HEK293 (cell line): ENCODE data around the gene MAP4K5.

Experiments used
- CTCF ChIA-PET: fragments of 350-600 bp; formaldehyde crosslinking; extraction: SDS; loops from one replicate; lab custom pipeline; 2021; ENCODE audit warnings: antibody characterized with exemption; lab: Yijun Ruan, JAX
- POLR2A ChIA-PET: fragments of 300-600 bp; formaldehyde crosslinking; extraction: SDS; loops from one replicate; lab custom pipeline; 2020; ENCODE audit warnings: antibody characterized with exemption, inconsistent platforms; lab: Yijun Ruan, JAX
- H3K27ac ChIP-seq: fragments of 200-500 bp; sonication (Bioruptor generic); 2 replicates; pipeline ENCODE4 v1.5.1; 2014; ENCODE audit warnings: low read depth, low read length, control low read depth, inconsistent platforms; ENCODE audit errors: extremely low read depth
- H3K36me3 ChIP-seq, 2 experiments: fragments of 200-500 bp in 1 of 2; sonication (Bioruptor generic) in 1 of 2; 1 replicate in 1 of 2; 2 replicates in 1 of 2; pipeline ENCODE4 v1.5.1; 2014 to 2017; ENCODE audit warnings: inconsistent platforms in 2 of 2, low read length in 2 of 2; ENCODE audit not compliant: control insufficient read depth in 2 of 2, insufficient read depth in 1 of 2
- H3K4me1 ChIP-seq: fragments of 200-500 bp; sonication (Bioruptor generic); 2 replicates; pipeline ENCODE4 v1.5.1; 2014; ENCODE audit warnings: mild to moderate bottlenecking, low read length, inconsistent platforms; ENCODE audit not compliant: control insufficient read depth, insufficient read depth
- H3K4me3 ChIP-seq: 2 replicates; pipeline ENCODE4 v1.5.1; 2011; ENCODE audit warnings: low read depth, mild to moderate bottlenecking, control low read depth, low read length, moderate library complexity
- H3K9me3 ChIP-seq: fragments of 200-500 bp; sonication (Bioruptor generic); 2 replicates; pipeline ENCODE4 v1.5.1; 2014; ENCODE audit warnings: low read depth, low read length, inconsistent platforms; ENCODE audit not compliant: control insufficient read depth, insufficient read depth
- BCL6B ChIP-seq: fragments of 450-650 bp; formaldehyde crosslinking; IDR thresholded peaks from 2 replicates; pipeline ENCODE4 v1.5.1; 2017; ENCODE audit warnings: missing biosample characterization, missing genetic modification characterization
- GLIS1 ChIP-seq: fragments of 450-650 bp; formaldehyde crosslinking; IDR thresholded peaks from 2 replicates; pipeline ENCODE4 v1.5.1; 2016; ENCODE audit warnings: missing biosample characterization, missing genetic modification characterization
- IKZF3 ChIP-seq: fragments of 450-650 bp; IDR thresholded peaks from 2 replicates; pipeline ENCODE4 v1.5.0; 2018; ENCODE audit warnings: missing biosample characterization, mild to moderate bottlenecking, missing genetic modification characterization, moderate library complexity
- KLF16 ChIP-seq: fragments of 450-650 bp; formaldehyde crosslinking; IDR thresholded peaks from 2 replicates; pipeline ENCODE4 v1.5.1; 2017; ENCODE audit warnings: missing biosample characterization, missing genetic modification characterization
- SETDB1 ChIP-seq: IDR thresholded peaks from one replicate; pipeline ENCODE4 v1.6.1; 2017; ENCODE audit warnings: mild to moderate bottlenecking, low read length, moderate library complexity, mixed read lengths; ENCODE audit not compliant: insufficient read length
- TSHZ1 ChIP-seq: fragments of 450-650 bp; formaldehyde crosslinking; IDR thresholded peaks from 2 replicates; pipeline ENCODE4 v1.5.1; 2016; ENCODE audit warnings: missing biosample characterization, missing genetic modification characterization, borderline replicate concordance
- ZBTB10 ChIP-seq: fragments of 450-650 bp; formaldehyde crosslinking; IDR thresholded peaks from 2 replicates; pipeline ENCODE4 v1.5.1; 2016; ENCODE audit warnings: missing biosample characterization, missing genetic modification characterization
- ZBTB21 ChIP-seq: fragments of 450-650 bp; formaldehyde crosslinking; IDR thresholded peaks from 2 replicates; pipeline ENCODE4 v1.5.1; 2017; ENCODE audit warnings: missing biosample characterization, missing genetic modification characterization
- ZIC2 ChIP-seq: fragments of 450-650 bp; formaldehyde crosslinking; IDR thresholded peaks from 2 replicates; pipeline ENCODE4 v1.5.1; 2016; ENCODE audit warnings: missing biosample characterization, missing genetic modification characterization
- ZNF112 ChIP-seq: fragments of 450-650 bp; formaldehyde crosslinking; IDR thresholded peaks from 2 replicates; pipeline ENCODE4 v1.5.0; 2017; ENCODE audit warnings: missing biosample characterization, missing genetic modification characterization
- ZNF146 ChIP-seq: fragments of 450-650 bp; formaldehyde crosslinking; IDR thresholded peaks from 2 replicates; pipeline ENCODE4 v1.5.1; 2016; ENCODE audit warnings: missing biosample characterization, missing genetic modification characterization
- ZNF157 ChIP-seq: fragments of 450-650 bp; formaldehyde crosslinking; IDR thresholded peaks from 2 replicates; pipeline ENCODE4 v1.5.1; 2016; ENCODE audit warnings: missing biosample characterization, missing genetic modification characterization
- ZNF558 ChIP-seq: fragments of 450-650 bp; formaldehyde crosslinking; IDR thresholded peaks from 2 replicates; pipeline ENCODE4 v1.5.1; 2016; ENCODE audit warnings: missing biosample characterization, missing genetic modification characterization
- ZNF600 ChIP-seq: fragments of 450-650 bp; formaldehyde crosslinking; IDR thresholded peaks from 2 replicates; pipeline ENCODE4 v1.5.1; 2016; ENCODE audit warnings: missing biosample characterization, missing genetic modification characterization
- ZNF629 ChIP-seq: fragments of 450-650 bp; formaldehyde crosslinking; IDR thresholded peaks from 2 replicates; pipeline ENCODE4 v1.5.1; 2017; ENCODE audit warnings: missing biosample characterization, missing genetic modification characterization
- ZNF660 ChIP-seq: fragments of 450-650 bp; IDR thresholded peaks from 2 replicates; pipeline ENCODE4 v1.5.1; 2018; ENCODE audit warnings: missing biosample characterization, mild to moderate bottlenecking, missing genetic modification characterization
- ZNF692 ChIP-seq: fragments of 450-650 bp; formaldehyde crosslinking; IDR thresholded peaks from 2 replicates; pipeline ENCODE4 v1.5.1; 2016; ENCODE audit warnings: missing biosample characterization, missing genetic modification characterization
- ZNF792 ChIP-seq: fragments of 450-650 bp; formaldehyde crosslinking; IDR thresholded peaks from 2 replicates; pipeline ENCODE4 v1.5.1; 2016; ENCODE audit warnings: missing biosample characterization, missing genetic modification characterization
- TF ChIP-seq, protein P1 (sequence below): fragments of 450-650 bp; formaldehyde crosslinking; IDR thresholded peaks from 2 replicates; pipeline ENCODE4 v1.5.1; 2016; ENCODE audit warnings: missing biosample characterization, missing genetic modification characterization
- TF ChIP-seq, protein P2 (sequence below): fragments of 450-650 bp; formaldehyde crosslinking; IDR thresholded peaks from 2 replicates; pipeline ENCODE4 v1.5.1; 2017; ENCODE audit warnings: missing biosample characterization, missing genetic modification characterization

Gene MAP4K5

GRCh38 chr14:50425816-50426215, 106.6 kb downstream of the MAP4K5 start:
- H3K36me3 ChIP-seq: peaks cover 16 to 25% of the 10 kb centered on the region in 2 experiments

DNA sequence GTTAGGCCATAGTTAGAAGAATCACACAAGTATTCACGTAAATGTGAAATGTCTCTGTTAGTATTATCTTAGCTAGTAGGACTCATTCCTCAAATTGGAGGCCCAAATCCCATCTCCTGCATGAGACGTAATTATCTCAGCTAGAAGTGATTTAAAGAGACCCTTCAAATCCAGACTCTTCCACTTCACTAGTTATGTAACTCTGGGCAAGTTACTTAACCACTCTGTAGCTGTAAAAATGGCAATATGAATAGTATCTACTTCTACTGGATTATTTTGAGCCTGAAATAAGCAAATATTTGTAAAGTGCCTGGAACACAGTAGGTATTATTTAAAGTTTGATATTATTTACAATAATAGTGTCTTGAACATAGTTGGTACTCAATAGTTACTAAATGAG, 107.3 kb downstream of the MAP4K5 start:
- Histone ChIP-seq H3K4me1 (peaks cover 8% of the 10 kb centered on the region), H3K27ac (no peak overlapping the region), H3K4me3 (no peak overlapping the region), H3K9me3 (no peaks in the 10 kb centered on the region), H3K36me3 (peaks cover 22 to 32% of the 10 kb centered on the region in 2 experiments)
- ChIA-PET POLR2A (no interaction called here), CTCF (interaction anchor here (1.4 kb wide), 1 partner anchor 104 kb away, joined by 3 read pairs; no protein-coding TSS in a partner anchor)
- no peak for TF ChIP-seq SETDB1
- TF ChIP-seq ZNF629 (tag by site-specific recombination): no peak
- TF ChIP-seq KLF16 (tag by site-specific recombination): no peak
- TF ChIP-seq, protein P1, sequence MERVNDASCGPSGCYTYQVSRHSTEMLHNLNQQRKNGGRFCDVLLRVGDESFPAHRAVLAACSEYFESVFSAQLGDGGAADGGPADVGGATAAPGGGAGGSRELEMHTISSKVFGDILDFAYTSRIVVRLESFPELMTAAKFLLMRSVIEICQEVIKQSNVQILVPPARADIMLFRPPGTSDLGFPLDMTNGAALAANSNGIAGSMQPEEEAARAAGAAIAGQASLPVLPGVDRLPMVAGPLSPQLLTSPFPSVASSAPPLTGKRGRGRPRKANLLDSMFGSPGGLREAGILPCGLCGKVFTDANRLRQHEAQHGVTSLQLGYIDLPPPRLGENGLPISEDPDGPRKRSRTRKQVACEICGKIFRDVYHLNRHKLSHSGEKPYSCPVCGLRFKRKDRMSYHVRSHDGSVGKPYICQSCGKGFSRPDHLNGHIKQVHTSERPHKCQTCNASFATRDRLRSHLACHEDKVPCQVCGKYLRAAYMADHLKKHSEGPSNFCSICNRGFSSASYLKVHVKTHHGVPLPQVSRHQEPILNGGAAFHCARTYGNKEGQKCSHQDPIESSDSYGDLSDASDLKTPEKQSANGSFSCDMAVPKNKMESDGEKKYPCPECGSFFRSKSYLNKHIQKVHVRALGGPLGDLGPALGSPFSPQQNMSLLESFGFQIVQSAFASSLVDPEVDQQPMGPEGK (tag by site-specific recombination): no peak
- TF ChIP-seq ZNF112: no peak
- no peak for TF ChIP-seq ZBTB21 (tag by site-specific recombination)
- TF ChIP-seq ZBTB10 (tag by site-specific recombination): no peak
- TF ChIP-seq ZNF692: no peak
- TF ChIP-seq ZNF157 (tag by site-specific recombination): no peak
- TF ChIP-seq ZNF558: no peak

More at GRCh38 chr14:50425816-50426215, 106.6 kb downstream of the MAP4K5 start:
- TF ChIP-seq ZNF558 (peak; percentile 44; the same call in 1 of the 2 replicates), GLIS1 (tag by site-specific recombination) (peak; percentile 49; the same call in 1 of the 2 replicates), TSHZ1 (tag by site-specific recombination) (0 out of 2 replicates have a peak, but pooled peaks have one; percentile 19), BCL6B (tag by site-specific recombination) (no peak), ZNF146 (tag by site-specific recombination) (peak; percentile 55; the same call in 1 of the 2 replicates), IKZF3 (peak; percentile 35; the same call in 1 of the 2 replicates), ZIC2 (tag by site-specific recombination) (no peak), ZNF792 (tag by site-specific recombination) (no peak), ZNF660 (0 out of 2 replicates have a peak, but pooled peaks have one; percentile 54), ZNF600 (peak; percentile 66; the same call in 1 of the 2 replicates)
- TF ChIP-seq, protein P2, sequence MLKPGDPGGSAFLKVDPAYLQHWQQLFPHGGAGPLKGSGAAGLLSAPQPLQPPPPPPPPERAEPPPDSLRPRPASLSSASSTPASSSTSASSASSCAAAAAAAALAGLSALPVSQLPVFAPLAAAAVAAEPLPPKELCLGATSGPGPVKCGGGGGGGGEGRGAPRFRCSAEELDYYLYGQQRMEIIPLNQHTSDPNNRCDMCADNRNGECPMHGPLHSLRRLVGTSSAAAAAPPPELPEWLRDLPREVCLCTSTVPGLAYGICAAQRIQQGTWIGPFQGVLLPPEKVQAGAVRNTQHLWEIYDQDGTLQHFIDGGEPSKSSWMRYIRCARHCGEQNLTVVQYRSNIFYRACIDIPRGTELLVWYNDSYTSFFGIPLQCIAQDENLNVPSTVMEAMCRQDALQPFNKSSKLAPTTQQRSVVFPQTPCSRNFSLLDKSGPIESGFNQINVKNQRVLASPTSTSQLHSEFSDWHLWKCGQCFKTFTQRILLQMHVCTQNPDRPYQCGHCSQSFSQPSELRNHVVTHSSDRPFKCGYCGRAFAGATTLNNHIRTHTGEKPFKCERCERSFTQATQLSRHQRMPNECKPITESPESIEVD (tag by site-specific recombination): peak; percentile 59
- Histone ChIP-seq H3K27ac (no peak overlapping the region), H3K9me3 (no peaks in the 10 kb centered on the region), H3K4me3 (no peak overlapping the region), H3K4me1 (peaks cover 8% of the 10 kb centered on the region)
- POLR2A ChIA-PET: no interaction called here
- CTCF ChIA-PET: no interaction called here
